GM12878 (cell line): ENCODE data around the gene STK38. TPM values are rescaled to one million over a fixed set of nuclear protein-coding genes. Genes with fewer than 3 reads are reported as not detected.

Source experiments
- ATAC-seq: fragments of 200-7000 bp; cut with Tn5 transposase; 3 replicates; pipeline ENCODE4 v1.9.1; 2020; ENCODE audit warnings: mild to moderate bottlenecking, moderate library complexity
- BruUV-seq: library from RNA; stranded (reverse); fragments of 400-500 nt; replicated peaks from 2 replicates; lab custom pipeline; 2021; lab: Mats Ljungman, UMichigan
- CTCF ChIA-PET: fragments of 300-600 bp; sonication (Branson Sonifier 250); formaldehyde crosslinking; extraction: SDS; loops from one replicate; lab custom pipeline; 2021; ENCODE audit warnings: inconsistent platforms; lab: Yijun Ruan, JAX
- POLR2A ChIA-PET: fragments of 350-600 bp; formaldehyde crosslinking; extraction: SDS; loops from one replicate; lab custom pipeline; 2021; ENCODE audit warnings: inconsistent platforms; lab: Charles Lee
- RAD21 ChIA-PET: fragments of 300-600 bp; sonication (Branson Sonifier 250); formaldehyde crosslinking; loops from one replicate; lab custom pipeline; 2023; ENCODE audit warnings: antibody characterized with exemption; ENCODE audit not compliant: unreplicated experiment; lab: Charles Lee
- SMC1A ChIA-PET: fragments of 300-600 bp; sonication (Branson Sonifier 250); formaldehyde crosslinking; loops from one replicate; lab custom pipeline; 2023; ENCODE audit not compliant: unreplicated experiment, uncharacterized antibody; lab: Charles Lee
- DNase-seq: peaks from one replicate; pipeline ENCODE4 v3.0.0-alpha.2; 2011; ENCODE audit warnings: low read depth, low spot score
- FAIRE-seq: peaks from 3 replicates; lab custom pipeline; 2011; peaks lifted over from hg19 to GRCh38; lab: Jason Lieb, UNC
- H2AFZ ChIP-seq: 2 replicates; pipeline ENCODE4 v1.6.0; 2011; ENCODE audit warnings: low read depth, low read length, control low read depth; ENCODE audit not compliant: control insufficient read depth
- H3K27ac ChIP-seq: 2 replicates; pipeline ENCODE4 v1.5.1; 2011; ENCODE audit warnings: control low read depth; ENCODE audit not compliant: control insufficient read depth, insufficient read depth
- H3K27me3 ChIP-seq, 2 experiments: replicated peaks in 1 of 2; 2 replicates each; pipeline versions ENCODE4 v1.6.0 to v1.6.1; 2011; ENCODE audit warnings: low read length in 1 of 2; ENCODE audit not compliant: control insufficient read depth in 2 of 2, insufficient read depth in 2 of 2
- H3K36me3 ChIP-seq, 2 experiments: 2 replicates each; pipeline ENCODE4 v1.5.1; 2011; ENCODE audit warnings: low read length in 1 of 2; ENCODE audit not compliant: control insufficient read depth in 2 of 2, insufficient read depth in 2 of 2
- H3K4me1 ChIP-seq: 2 replicates; pipeline ENCODE4 v1.6.1; 2011; ENCODE audit warnings: mild to moderate bottlenecking, low read length, moderate library complexity, mixed read lengths; ENCODE audit not compliant: control insufficient read depth, insufficient read depth
- H3K4me2 ChIP-seq: 2 replicates; pipeline ENCODE4 v1.6.0; 2011; ENCODE audit warnings: control low read depth; ENCODE audit not compliant: control insufficient read depth, insufficient read depth
- H3K4me3 ChIP-seq: fragments of 200-600 bp; sonication (generic); 2 replicates; pipeline ENCODE4 v1.5.1; 2016
- H3K79me2 ChIP-seq: 2 replicates; pipeline ENCODE4 v1.6.0; 2011; ENCODE audit warnings: low read length; ENCODE audit not compliant: control insufficient read depth, insufficient read depth
- H3K9ac ChIP-seq: 2 replicates; pipeline ENCODE4 v1.8.0; 2011; ENCODE audit warnings: low read length, control low read depth, mixed read lengths; ENCODE audit not compliant: control insufficient read depth, insufficient read depth
- H3K9me3 ChIP-seq: replicated peaks from 3 replicates; pipeline ENCODE4 v1.5.1; 2011; ENCODE audit warnings: mild to moderate bottlenecking, low read length; ENCODE audit not compliant: control insufficient read depth, insufficient read depth
- H4K20me1 ChIP-seq: 2 replicates; pipeline ENCODE4 v1.6.0; 2011; ENCODE audit not compliant: control insufficient read depth, insufficient read depth
- CEBPB ChIP-seq, 2 experiments: fragments of 150-350 bp in 1 of 2; IDR thresholded peaks; 2 replicates each; pipeline ENCODE4 v1.6.1; 2012 to 2014; ENCODE audit warnings: low read depth in 2 of 2, low read length in 2 of 2, borderline replicate concordance in 1 of 2, inconsistent platforms in 1 of 2
- EED ChIP-seq: sonication (generic); IDR thresholded peaks from 2 replicates; pipeline ENCODE4 v1.6.1; 2016; ENCODE audit warnings: antibody characterized with exemption, low read depth
- FOS ChIP-seq: IDR thresholded peaks from 3 replicates; pipeline ENCODE4 v1.6.1; 2011; ENCODE audit warnings: borderline replicate concordance; ENCODE audit not compliant: insufficient read length; ENCODE audit errors: extremely low read depth
- GATAD2B ChIP-seq: fragments of 450-650 bp; conservative IDR thresholded peaks from 2 replicates; pipeline ENCODE4 v1.6.1; 2017; ENCODE audit warnings: low read depth, mild to moderate bottlenecking, moderate library complexity
- HDAC6 ChIP-seq: fragments of 200-600 bp; sonication (generic); IDR thresholded peaks from one replicate; pipeline ENCODE4 v1.8.0; 2017; ENCODE audit warnings: antibody characterized with exemption; ENCODE audit not compliant: unreplicated experiment
- HSF1 ChIP-seq: fragments of 150-350 bp; IDR thresholded peaks from 2 replicates; pipeline ENCODE4 v1.6.1; 2014; ENCODE audit warnings: mild to moderate bottlenecking, low read depth, low read length
- IKZF1 ChIP-seq: fragments of 450-650 bp; conservative IDR thresholded peaks from 2 replicates; pipeline ENCODE4 v1.6.1; 2017; ENCODE audit warnings: antibody characterized with exemption, mild to moderate bottlenecking
- PAX5 ChIP-seq: IDR thresholded peaks from 2 replicates; pipeline ENCODE4 v1.6.1; 2011; ENCODE audit warnings: low read depth, low read length, borderline replicate concordance
- POLR2A ChIP-seq: IDR thresholded peaks from 2 replicates; pipeline ENCODE4 v1.6.1; 2011; ENCODE audit warnings: low read depth, mild to moderate bottlenecking, low read length
- SMC3 ChIP-seq: IDR thresholded peaks from 2 replicates; pipeline ENCODE4 v1.6.1; 2011; ENCODE audit warnings: low read length, improper control_type of control experiment, borderline replicate concordance
- TCF12 ChIP-seq: IDR thresholded peaks from 2 replicates; pipeline ENCODE4 v1.6.1; 2011; ENCODE audit warnings: low read depth, mild to moderate bottlenecking, low read length
- ZBTB11 ChIP-seq: fragments of 450-650 bp; formaldehyde crosslinking; IDR thresholded peaks from 2 replicates; pipeline ENCODE4 v1.5.0; 2022; ENCODE audit warnings: mild to moderate bottlenecking, missing genetic modification characterization
- ZBTB4 ChIP-seq: fragments of 450-650 bp; formaldehyde crosslinking; IDR thresholded peaks from 2 replicates; pipeline ENCODE4 v1.4.0; 2022; ENCODE audit warnings: mild to moderate bottlenecking, moderate library complexity
- ZZZ3 ChIP-seq: IDR thresholded peaks from 2 replicates; pipeline ENCODE4 v1.6.1; 2011; ENCODE audit warnings: low read depth; ENCODE audit not compliant: control insufficient read depth, insufficient read length
- WGBS: methylation state at CpG from one replicate; pipeline ENCODE4 v1.1.6; 2016; ENCODE audit warnings: low lambda C conversion rate; ENCODE audit not compliant: insufficient replicate concordance, insufficient coverage; ENCODE audit errors: missing lambda C conversion rate; 5-methylcytosine and 5-hydroxymethylcytosine counted together
- in situ Hi-C: fragments of 300-500 bp; cut with MboI; formaldehyde crosslinking; loops from 9 replicates; pipeline ENCODE4 v1.14.3; 2018; ENCODE audit warnings: mixed read lengths
- intact Hi-C: fragments of 100-400 bp; cut with micrococcal nuclease; formaldehyde crosslinking; loops from one replicate; pipeline ENCODE4 v1.14.2; 2022; ENCODE audit not compliant: unreplicated experiment
- polyA plus RNA-seq, 11 experiments: library from polyadenylated mRNA; depleted of rRNA in 4 of 11; unstranded in 6 of 11; stranded (reverse) in 5 of 11; fragments of >200 nt; fragmentation: Nextera tagmentation in 4 of 11; fragmentation: Illumina TruSeq in 1 of 11; extraction: Ambion mirVana in 4 of 11; extraction: Trizol in 1 of 11; gene quantifications; 1 replicate in 1 of 11; 2 replicates in 10 of 11; pipeline versions ENCODE4 v1.2.1 to v1.2.3, GENCODE V29; 2011 to 2016; ENCODE audit warnings: inconsistent platforms in 2 of 11, missing spikeins in 2 of 11, low read depth in 1 of 11
- total RNA-seq, 4 experiments: library from RNA; depleted of rRNA in 3 of 4; stranded (reverse); fragments of >200 nt in 3 of 4; fragmentation: Illumina TruSeq in 1 of 4; extraction: Trizol in 1 of 4; gene quantifications; 2 replicates each; pipeline versions ENCODE4 v1.2.1 to v1.2.3, GENCODE V29; 2013 to 2021

The STK38 gene
- total and polyA plus RNA-seq, 10 of the 15 experiments (the other 5 are each of a cell fraction or from before 2014, with no cell fraction given) = 4.1 to 18.7 (median 13.6) TPM

GRCh38 chr6:36555750-36556252 lies 8.5 kb upstream of the STK38 start:
- Histone ChIP-seq H3K9ac (no peak overlapping the region), H3K36me3 (no peaks in the 10 kb centered on the region), H3K27me3 (no peaks in the 10 kb centered on the region), H3K79me2 (no peaks in the 10 kb centered on the region), H2AFZ (no peak overlapping the region), H3K27ac (no peak overlapping the region), H3K4me3 (no peak overlapping the region), H4K20me1 (no peaks in the 10 kb centered on the region), H3K4me1 (no peaks in the 10 kb centered on the region), H3K4me2 (no peak overlapping the region), H3K9me3 (no peaks in the 10 kb centered on the region)
- no peak for ATAC-seq
- RAD21 ChIA-PET = no interaction called here
- 0% methylated on average over 1 of the region's 1 CpG for WGBS
- POLR2A ChIA-PET = no interaction called here
- intact Hi-C loops = no loop called here
- CTCF ChIA-PET = no interaction called here
- in situ Hi-C loops = no loop called here
- no peak for FAIRE-seq
- BruUV-seq = no TSS peak
- SMC1A ChIA-PET = interaction anchor here (0.9 kb wide), 1 partner anchor 10 kb away, joined by 3 read pairs; no protein-coding TSS in a partner anchor
- no peak for DNase-seq
- TF ChIP-seq IKZF1 (no peak), SMC3 (no peak), GATAD2B (no peak), HSF1 (no peak), TCF12 (no peak), CEBPB (IDR thresholded peaks at IDR 0.05; ENCODE audit: borderline replicate concordance in 1 of 2, low read depth in 2 of 2, low read length in 2 of 2) (no peak), ZZZ3 (no peak), EED (no peak), ZBTB4 (no peak), POLR2A (no peak), FOS (no peak), PAX5 (no peak), HDAC6 (no peak), ZBTB11 (no peak)
